HepG2 (cell line): Measurements from ENCODE around the gene PLB1. TPM values are rescaled to one million over a fixed set of nuclear protein-coding genes. Genes with fewer than 3 reads are reported as not detected.

Experiments used
- AKNA ChIP-seq: sonication (generic); formaldehyde crosslinking; IDR thresholded peaks from 2 replicates; pipeline ENCODE4 v1.4.0; 2020; ENCODE audit warnings: missing genetic modification reagents, borderline replicate concordance
- ARHGAP35 ChIP-seq: sonication (generic); formaldehyde crosslinking; IDR thresholded peaks from 2 replicates; pipeline ENCODE4 v1.9.0; 2022; ENCODE audit warnings: mild to moderate bottlenecking, inconsistent platforms, moderate library complexity, missing genetic modification reagents, borderline replicate concordance
- BATF2 ChIP-seq: sonication (generic); formaldehyde crosslinking; IDR thresholded peaks from 2 replicates; pipeline ENCODE4 v1.8.0; 2022; ENCODE audit warnings: mild to moderate bottlenecking, missing genetic modification reagents, moderate library complexity
- BCLAF1 ChIP-seq: fragments of 450-650 bp; IDR thresholded peaks from 2 replicates; pipeline ENCODE4 v1.6.1; 2017; ENCODE audit warnings: mild to moderate bottlenecking
- DR1 ChIP-seq: sonication (generic); formaldehyde crosslinking; IDR thresholded peaks from 2 replicates; pipeline ENCODE4 v1.8.0; 2021; ENCODE audit warnings: mild to moderate bottlenecking, missing genetic modification reagents, inconsistent platforms
- ELF1 ChIP-seq: sonication (generic); formaldehyde crosslinking; IDR thresholded peaks from 2 replicates; pipeline ENCODE4 v1.4.0; 2020; ENCODE audit warnings: missing genetic modification reagents
- ESRRA ChIP-seq: sonication (generic); formaldehyde crosslinking; IDR thresholded peaks from 2 replicates; pipeline ENCODE4 v1.5.1; 2020; ENCODE audit warnings: mild to moderate bottlenecking, low read depth, missing genetic modification reagents
- FLYWCH1 ChIP-seq: sonication (generic); formaldehyde crosslinking; IDR thresholded peaks from 2 replicates; pipeline ENCODE4 v1.8.1; 2023; ENCODE audit warnings: mild to moderate bottlenecking, missing genetic modification reagents
- RBM39 ChIP-seq: fragments of 200-400 bp; formaldehyde crosslinking; IDR thresholded peaks from one replicate; pipeline ENCODE4 v1.6.1; 2018; ENCODE audit warnings: antibody characterized with exemption, mild to moderate bottlenecking, low read depth, low read length; ENCODE audit not compliant: poor library complexity, severe bottlenecking
- REPIN1 ChIP-seq: sonication (generic); formaldehyde crosslinking; IDR thresholded peaks from 2 replicates; pipeline ENCODE4 v1.8.0; 2022; ENCODE audit warnings: missing genetic modification reagents, low read depth, mild to moderate bottlenecking, borderline replicate concordance
- RORA ChIP-seq: sonication (generic); formaldehyde crosslinking; IDR thresholded peaks from 2 replicates; pipeline ENCODE4 v1.5.0; 2020; ENCODE audit warnings: mild to moderate bottlenecking, missing genetic modification reagents, moderate library complexity
- TBX2 ChIP-seq: sonication (generic); formaldehyde crosslinking; IDR thresholded peaks from 2 replicates; pipeline ENCODE4 v1.5.0; 2020; ENCODE audit warnings: missing genetic modification reagents, mild to moderate bottlenecking, borderline replicate concordance
- TEF ChIP-seq: sonication (generic); formaldehyde crosslinking; IDR thresholded peaks from 2 replicates; pipeline ENCODE4 v1.5.0; 2020; ENCODE audit warnings: missing genetic modification reagents
- ZNF263 ChIP-seq: sonication (generic); formaldehyde crosslinking; IDR thresholded peaks from 2 replicates; pipeline ENCODE4 v1.4.0; 2020; ENCODE audit warnings: missing genetic modification reagents
- ZNF629 ChIP-seq: sonication (generic); formaldehyde crosslinking; conservative IDR thresholded peaks from 2 replicates; pipeline ENCODE4 v1.5.0; 2020; ENCODE audit warnings: missing genetic modification reagents
- ZNF691 ChIP-seq: sonication (generic); formaldehyde crosslinking; IDR thresholded peaks from 2 replicates; pipeline ENCODE4 v1.4.0; 2020; ENCODE audit warnings: missing genetic modification reagents, low read depth, mild to moderate bottlenecking, borderline replicate concordance
- ZNF781 ChIP-seq: sonication (generic); formaldehyde crosslinking; IDR thresholded peaks from 2 replicates; pipeline ENCODE4 v1.5.1; 2020; ENCODE audit warnings: borderline replicate concordance, mild to moderate bottlenecking, missing genetic modification reagents; ENCODE audit errors: not compliant biosample characterization
- ZNF891 ChIP-seq: sonication (generic); formaldehyde crosslinking; IDR thresholded peaks from 2 replicates; pipeline ENCODE4 v1.5.0; 2020; ENCODE audit warnings: mild to moderate bottlenecking, missing genetic modification reagents
- ZSCAN29 ChIP-seq: sonication (generic); formaldehyde crosslinking; conservative IDR thresholded peaks from 2 replicates; pipeline ENCODE4 v1.4.0; 2020; ENCODE audit warnings: mild to moderate bottlenecking, missing genetic modification reagents
- polyA plus RNA-seq, 8 experiments: library from polyadenylated mRNA; depleted of rRNA in 3 of 8; stranded (reverse) in 7 of 8; unstranded in 1 of 8; fragments of >200 nt; fragmentation: Illumina TruSeq in 4 of 8; extraction: Trizol in 4 of 8; gene quantifications; 2 replicates each; pipeline versions ENCODE4 v1.2.1 to v1.2.3, GENCODE V29; 2011 to 2016; ENCODE audit warnings: low read depth in 4 of 8, missing spikeins in 1 of 8, mixed read lengths in 1 of 8; ENCODE audit not compliant: insufficient read depth in 1 of 8
- total RNA-seq, 5 experiments: library from RNA; depleted of rRNA; stranded (reverse); fragments of >200 nt; fragmentation: Illumina TruSeq; extraction: Trizol; gene quantifications; 2 replicates each; pipeline ENCODE4 v1.2.3, GENCODE V29; 2016; ENCODE audit warnings: low read depth in 1 of 5

Gene PLB1
- total and polyA plus RNA-seq, 2 of the 13 experiments (the other 11 are each of a cell fraction or from before 2014, with no cell fraction given), result 0.20 to 1.8 TPM

- TF ChIP-seq TBX2 (CRISPR knock-in tag), result no peak
- TF ChIP-seq RBM39, result no peak
- no peak for TF ChIP-seq BCLAF1
- no peak for TF ChIP-seq REPIN1 (CRISPR knock-in tag)
- no peak for TF ChIP-seq TEF (CRISPR knock-in tag)
- no peak for TF ChIP-seq ZNF629 (CRISPR knock-in tag)
- TF ChIP-seq ARHGAP35 (CRISPR knock-in tag), result no peak
- no peak for TF ChIP-seq ZNF781 (CRISPR knock-in tag)
- no peak for TF ChIP-seq DR1 (CRISPR knock-in tag)
- TF ChIP-seq ZNF263 (CRISPR knock-in tag), result no peak
- no peak for TF ChIP-seq RORA (CRISPR knock-in tag)
- TF ChIP-seq FLYWCH1 (CRISPR knock-in tag), result no peak
- no peak for TF ChIP-seq AKNA (CRISPR knock-in tag)
- no peak; the same call in 1 of the 2 replicates for TF ChIP-seq ZNF691 (CRISPR knock-in tag)
- no peak for TF ChIP-seq ESRRA (CRISPR knock-in tag)
- no peak for TF ChIP-seq ZSCAN29
- TF ChIP-seq ZNF891 (CRISPR knock-in tag), result no peak
- TF ChIP-seq BATF2 (CRISPR knock-in tag), result no peak
- TF ChIP-seq ELF1, result no peak
Observed at GRCh38 chr2:28452534-28453081, 43.3 kb upstream of the PLB1 start (continued).
